HEK293 (cell line): ENCODE measurements around the gene NR2F2.

Experiments
- CTCF ChIA-PET: fragments of 350-600 bp; formaldehyde crosslinking; extraction: SDS; loops from one replicate; lab custom pipeline; 2021; ENCODE audit warnings: antibody characterized with exemption; lab: Yijun Ruan, JAX
- POLR2A ChIA-PET: fragments of 300-600 bp; formaldehyde crosslinking; extraction: SDS; loops from one replicate; lab custom pipeline; 2020; ENCODE audit warnings: antibody characterized with exemption, inconsistent platforms; lab: Yijun Ruan, JAX
- H3K27ac ChIP-seq: fragments of 200-500 bp; sonication (Bioruptor generic); 2 replicates; pipeline ENCODE4 v1.5.1; 2014; ENCODE audit warnings: low read depth, low read length, control low read depth, inconsistent platforms; ENCODE audit errors: extremely low read depth
- H3K36me3 ChIP-seq, 2 experiments: fragments of 200-500 bp in 1 of 2; sonication (Bioruptor generic) in 1 of 2; 1 replicate in 1 of 2; 2 replicates in 1 of 2; pipeline ENCODE4 v1.5.1; 2014 to 2017; ENCODE audit warnings: inconsistent platforms in 2 of 2, low read length in 2 of 2; ENCODE audit not compliant: control insufficient read depth in 2 of 2, insufficient read depth in 1 of 2
- H3K4me1 ChIP-seq: fragments of 200-500 bp; sonication (Bioruptor generic); 2 replicates; pipeline ENCODE4 v1.5.1; 2014; ENCODE audit warnings: mild to moderate bottlenecking, low read length, inconsistent platforms; ENCODE audit not compliant: control insufficient read depth, insufficient read depth
- H3K4me3 ChIP-seq: 2 replicates; pipeline ENCODE4 v1.5.1; 2011; ENCODE audit warnings: low read depth, mild to moderate bottlenecking, control low read depth, low read length, moderate library complexity
- H3K9me3 ChIP-seq: fragments of 200-500 bp; sonication (Bioruptor generic); 2 replicates; pipeline ENCODE4 v1.5.1; 2014; ENCODE audit warnings: low read depth, low read length, inconsistent platforms; ENCODE audit not compliant: control insufficient read depth, insufficient read depth
- HOXC10 ChIP-seq: sonication (generic); formaldehyde crosslinking; IDR thresholded peaks from 2 replicates; pipeline ENCODE4 v1.8.1; 2023; ENCODE audit warnings: mild to moderate bottlenecking, missing genetic modification reagents
- OSR2 ChIP-seq: fragments of 450-650 bp; formaldehyde crosslinking; IDR thresholded peaks from 2 replicates; pipeline ENCODE4 v1.5.1; 2016; ENCODE audit warnings: missing biosample characterization, missing genetic modification characterization
- YY2 ChIP-seq: fragments of 450-650 bp; formaldehyde crosslinking; IDR thresholded peaks from 2 replicates; pipeline ENCODE4 v1.5.1; 2016; ENCODE audit warnings: missing biosample characterization, missing genetic modification characterization
- ZBTB48 ChIP-seq: fragments of 450-650 bp; formaldehyde crosslinking; IDR thresholded peaks from 2 replicates; pipeline ENCODE4 v1.5.1; 2016; ENCODE audit warnings: missing biosample characterization, missing genetic modification characterization
- ZFHX2 ChIP-seq: fragments of 450-650 bp; formaldehyde crosslinking; conservative IDR thresholded peaks from 2 replicates; pipeline ENCODE4 v1.5.1; 2016; ENCODE audit warnings: missing biosample characterization, missing genetic modification characterization
- ZFP37 ChIP-seq: fragments of 450-650 bp; formaldehyde crosslinking; IDR thresholded peaks from 2 replicates; pipeline ENCODE4 v1.5.1; 2016; ENCODE audit warnings: missing biosample characterization, missing genetic modification characterization
- ZIC2 ChIP-seq: fragments of 450-650 bp; formaldehyde crosslinking; IDR thresholded peaks from 2 replicates; pipeline ENCODE4 v1.5.1; 2016; ENCODE audit warnings: missing biosample characterization, missing genetic modification characterization
- ZNF146 ChIP-seq: fragments of 450-650 bp; formaldehyde crosslinking; IDR thresholded peaks from 2 replicates; pipeline ENCODE4 v1.5.1; 2016; ENCODE audit warnings: missing biosample characterization, missing genetic modification characterization
- ZNF174 ChIP-seq: fragments of 450-650 bp; formaldehyde crosslinking; IDR thresholded peaks from 2 replicates; pipeline ENCODE4 v1.5.0; 2017; ENCODE audit warnings: missing biosample characterization, mild to moderate bottlenecking, missing genetic modification characterization
- ZNF404 ChIP-seq: fragments of 450-650 bp; formaldehyde crosslinking; IDR thresholded peaks from 2 replicates; pipeline ENCODE4 v1.5.1; 2017; ENCODE audit warnings: missing biosample characterization, missing genetic modification characterization
- ZNF473 ChIP-seq: fragments of 450-650 bp; formaldehyde crosslinking; IDR thresholded peaks from 2 replicates; pipeline ENCODE4 v1.5.1; 2017; ENCODE audit warnings: missing biosample characterization, missing genetic modification characterization
- ZNF549 ChIP-seq: fragments of 450-650 bp; IDR thresholded peaks from 2 replicates; pipeline ENCODE4 v1.5.1; 2018; ENCODE audit warnings: missing biosample characterization, missing genetic modification characterization, mild to moderate bottlenecking, inconsistent platforms, moderate library complexity
- ZNF560 ChIP-seq: fragments of 450-650 bp; formaldehyde crosslinking; IDR thresholded peaks from 2 replicates; pipeline ENCODE4 v1.5.1; 2017; ENCODE audit warnings: missing biosample characterization, missing genetic modification characterization, borderline replicate concordance
- ZNF571 ChIP-seq: fragments of 450-650 bp; formaldehyde crosslinking; IDR thresholded peaks from 2 replicates; pipeline ENCODE4 v1.5.0; 2017; ENCODE audit warnings: missing biosample characterization, missing genetic modification characterization
- ZNF629 ChIP-seq: fragments of 450-650 bp; formaldehyde crosslinking; IDR thresholded peaks from 2 replicates; pipeline ENCODE4 v1.5.1; 2017; ENCODE audit warnings: missing biosample characterization, missing genetic modification characterization
- ZNF660 ChIP-seq: fragments of 450-650 bp; IDR thresholded peaks from 2 replicates; pipeline ENCODE4 v1.5.1; 2018; ENCODE audit warnings: missing biosample characterization, mild to moderate bottlenecking, missing genetic modification characterization
- ZNF747 ChIP-seq: fragments of 450-650 bp; formaldehyde crosslinking; IDR thresholded peaks from 2 replicates; pipeline ENCODE4 v1.5.1; 2016; ENCODE audit warnings: missing biosample characterization, missing genetic modification characterization
- ZSCAN16 ChIP-seq: fragments of 450-650 bp; formaldehyde crosslinking; IDR thresholded peaks from 2 replicates; pipeline ENCODE4 v1.5.1; 2016; ENCODE audit warnings: missing biosample characterization, missing genetic modification characterization
- ZSCAN30 ChIP-seq: fragments of 450-650 bp; IDR thresholded peaks from 2 replicates; pipeline ENCODE4 v1.5.1; 2018; ENCODE audit warnings: missing biosample characterization, mild to moderate bottlenecking, missing genetic modification characterization, moderate library complexity
- ZXDB ChIP-seq: fragments of 450-650 bp; formaldehyde crosslinking; IDR thresholded peaks from 2 replicates; pipeline ENCODE4 v1.5.1; 2016; ENCODE audit warnings: missing biosample characterization, missing genetic modification characterization
- TF ChIP-seq, protein P1 (sequence below): fragments of 450-650 bp; formaldehyde crosslinking; optimal IDR thresholded peaks from 2 replicates; pipeline ENCODE3; 2016; ENCODE audit warnings: missing biosample characterization, mild to moderate bottlenecking, missing genetic modification characterization
- TF ChIP-seq, protein P2 (sequence below): fragments of 450-650 bp; formaldehyde crosslinking; IDR thresholded peaks from 2 replicates; pipeline ENCODE4 v1.5.1; 2016; ENCODE audit warnings: missing biosample characterization, missing genetic modification characterization
- TF ChIP-seq, protein P3 (sequence below): fragments of 450-650 bp; formaldehyde crosslinking; IDR thresholded peaks from 2 replicates; pipeline ENCODE4 v1.5.1; 2017; ENCODE audit warnings: missing biosample characterization, missing genetic modification characterization
- TF ChIP-seq, protein P4 (sequence below): fragments of 450-650 bp; formaldehyde crosslinking; IDR thresholded peaks from 2 replicates; pipeline ENCODE4 v1.5.1; 2016; ENCODE audit warnings: missing biosample characterization, missing genetic modification characterization
- TF ChIP-seq, protein P5 (sequence below): fragments of 450-650 bp; formaldehyde crosslinking; IDR thresholded peaks from 2 replicates; pipeline ENCODE4 v1.5.1; 2016; ENCODE audit warnings: missing biosample characterization, missing genetic modification characterization
- TF ChIP-seq, protein P6 (sequence below): fragments of 450-650 bp; formaldehyde crosslinking; IDR thresholded peaks from 2 replicates; pipeline ENCODE4 v1.5.1; 2016; ENCODE audit warnings: missing biosample characterization, missing genetic modification characterization
- TF ChIP-seq, protein P7 (sequence below): fragments of 450-650 bp; IDR thresholded peaks from 2 replicates; pipeline ENCODE4 v1.5.1; 2018; ENCODE audit warnings: missing biosample characterization, mild to moderate bottlenecking, missing genetic modification characterization

The NR2F2 gene

DNA sequence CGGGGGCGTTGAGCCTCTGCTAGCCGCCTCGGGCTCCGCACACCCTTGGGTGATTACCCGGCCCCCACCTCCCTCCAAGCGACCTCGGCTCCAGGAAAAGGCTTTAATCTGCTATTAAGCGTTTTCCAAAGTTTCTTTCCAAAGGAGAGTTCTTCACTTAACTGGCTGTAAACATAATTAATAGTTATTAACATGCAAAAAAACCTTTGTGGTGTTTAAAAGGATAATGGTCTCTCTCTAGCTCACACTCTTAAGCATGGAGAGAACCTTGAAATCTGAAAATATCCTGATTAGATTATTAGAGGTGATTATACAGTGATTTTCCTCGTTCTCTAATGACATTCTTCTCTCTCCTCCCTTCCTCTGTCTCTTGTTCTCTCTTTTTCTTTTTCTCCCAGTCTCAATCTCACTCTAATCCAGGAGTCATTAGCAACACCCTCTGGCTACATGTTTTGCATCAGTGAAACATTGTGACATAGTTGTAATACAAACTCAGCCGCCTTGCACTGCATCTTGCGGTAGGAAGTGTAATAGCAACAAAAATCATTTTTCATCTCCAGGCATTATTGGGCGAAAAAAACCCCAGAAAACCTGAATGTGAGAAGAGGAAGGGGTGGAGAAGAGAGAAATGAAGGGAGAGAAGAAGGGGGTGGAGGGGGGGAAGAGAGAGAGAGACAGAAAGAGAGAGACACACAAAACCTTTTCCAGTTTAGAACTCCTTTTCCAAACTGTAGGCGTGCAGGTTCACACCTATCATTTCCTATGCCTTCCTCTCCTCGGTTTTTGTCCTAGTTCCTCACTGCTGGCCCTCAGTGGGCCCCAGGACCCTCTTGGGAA lies 24.4 kb downstream of the NR2F2 start:
- Histone ChIP-seq H3K4me3 (peak overlapping the region; percentile 58), H3K27ac (peak overlapping the region; percentile 75), H3K36me3 (peaks cover 0 to 7% of the 10 kb centered on the region in 2 experiments; a peak in 2 of 3 replicates), H3K4me1 (peaks cover 16% of the 10 kb centered on the region), H3K9me3 (no peaks in the 10 kb centered on the region)
- CTCF ChIA-PET: interaction anchor here (0.6 to 3.6 kb wide), 16 partner anchors 19 to 1910 kb away, joined by 3 to 29 read pairs (median 3); no protein-coding TSS in a partner anchor
- POLR2A ChIA-PET: interaction anchor here (0.7 to 3.4 kb wide), 10 partner anchors 14 to 798 kb away, joined by 3 to 21 read pairs (median 6); partner anchors contain the start of gene NR2F2
- TF ChIP-seq, protein P1, sequence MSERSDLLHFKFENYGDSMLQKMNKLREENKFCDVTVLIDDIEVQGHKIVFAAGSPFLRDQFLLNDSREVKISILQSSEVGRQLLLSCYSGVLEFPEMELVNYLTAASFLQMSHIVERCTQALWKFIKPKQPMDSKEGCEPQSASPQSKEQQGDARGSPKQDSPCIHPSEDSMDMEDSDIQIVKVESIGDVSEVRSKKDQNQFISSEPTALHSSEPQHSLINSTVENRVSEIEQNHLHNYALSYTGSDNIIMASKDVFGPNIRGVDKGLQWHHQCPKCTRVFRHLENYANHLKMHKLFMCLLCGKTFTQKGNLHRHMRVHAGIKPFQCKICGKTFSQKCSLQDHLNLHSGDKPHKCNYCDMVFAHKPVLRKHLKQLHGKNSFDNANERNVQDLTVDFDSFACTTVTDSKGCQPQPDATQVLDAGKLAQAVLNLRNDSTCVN: no peak
- TF ChIP-seq ZFHX2 (tag by site-specific recombination): 0 out of 2 replicates have a peak, but pooled peaks have one; percentile 19
- TF ChIP-seq ZNF560 (tag by site-specific recombination): no peak
- TF ChIP-seq ZNF629 (tag by site-specific recombination): peak; percentile 80
- TF ChIP-seq HOXC10 (CRISPR knock-in tag): no peak
- no peak for TF ChIP-seq ZSCAN16 (tag by site-specific recombination)
- no peak for TF ChIP-seq ZNF404 (tag by site-specific recombination)
- TF ChIP-seq, protein P2, sequence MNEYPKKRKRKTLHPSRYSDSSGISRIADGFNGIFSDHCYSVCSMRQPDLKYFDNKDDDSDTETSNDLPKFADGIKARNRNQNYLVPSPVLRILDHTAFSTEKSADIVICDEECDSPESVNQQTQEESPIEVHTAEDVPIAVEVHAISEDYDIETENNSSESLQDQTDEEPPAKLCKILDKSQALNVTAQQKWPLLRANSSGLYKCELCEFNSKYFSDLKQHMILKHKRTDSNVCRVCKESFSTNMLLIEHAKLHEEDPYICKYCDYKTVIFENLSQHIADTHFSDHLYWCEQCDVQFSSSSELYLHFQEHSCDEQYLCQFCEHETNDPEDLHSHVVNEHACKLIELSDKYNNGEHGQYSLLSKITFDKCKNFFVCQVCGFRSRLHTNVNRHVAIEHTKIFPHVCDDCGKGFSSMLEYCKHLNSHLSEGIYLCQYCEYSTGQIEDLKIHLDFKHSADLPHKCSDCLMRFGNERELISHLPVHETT (tag by site-specific recombination): no peak
- no peak for TF ChIP-seq YY2
- TF ChIP-seq ZNF174 (tag by site-specific recombination): no peak
- TF ChIP-seq ZNF473 (tag by site-specific recombination): no peak
- TF ChIP-seq ZNF747: no peak
- TF ChIP-seq ZNF146: no peak
- TF ChIP-seq ZIC2: no peak
- TF ChIP-seq, protein P3, sequence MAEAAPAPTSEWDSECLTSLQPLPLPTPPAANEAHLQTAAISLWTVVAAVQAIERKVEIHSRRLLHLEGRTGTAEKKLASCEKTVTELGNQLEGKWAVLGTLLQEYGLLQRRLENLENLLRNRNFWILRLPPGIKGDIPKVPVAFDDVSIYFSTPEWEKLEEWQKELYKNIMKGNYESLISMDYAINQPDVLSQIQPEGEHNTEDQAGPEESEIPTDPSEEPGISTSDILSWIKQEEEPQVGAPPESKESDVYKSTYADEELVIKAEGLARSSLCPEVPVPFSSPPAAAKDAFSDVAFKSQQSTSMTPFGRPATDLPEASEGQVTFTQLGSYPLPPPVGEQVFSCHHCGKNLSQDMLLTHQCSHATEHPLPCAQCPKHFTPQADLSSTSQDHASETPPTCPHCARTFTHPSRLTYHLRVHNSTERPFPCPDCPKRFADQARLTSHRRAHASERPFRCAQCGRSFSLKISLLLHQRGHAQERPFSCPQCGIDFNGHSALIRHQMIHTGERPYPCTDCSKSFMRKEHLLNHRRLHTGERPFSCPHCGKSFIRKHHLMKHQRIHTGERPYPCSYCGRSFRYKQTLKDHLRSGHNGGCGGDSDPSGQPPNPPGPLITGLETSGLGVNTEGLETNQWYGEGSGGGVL (tag by site-specific recombination): no peak
- no peak; the same call in 1 of the 2 replicates for TF ChIP-seq ZNF660 (tag by site-specific recombination)
- no peak for TF ChIP-seq ZNF549 (tag by site-specific recombination)
- no peak for TF ChIP-seq OSR2 (tag by site-specific recombination)
- TF ChIP-seq, protein P4, sequence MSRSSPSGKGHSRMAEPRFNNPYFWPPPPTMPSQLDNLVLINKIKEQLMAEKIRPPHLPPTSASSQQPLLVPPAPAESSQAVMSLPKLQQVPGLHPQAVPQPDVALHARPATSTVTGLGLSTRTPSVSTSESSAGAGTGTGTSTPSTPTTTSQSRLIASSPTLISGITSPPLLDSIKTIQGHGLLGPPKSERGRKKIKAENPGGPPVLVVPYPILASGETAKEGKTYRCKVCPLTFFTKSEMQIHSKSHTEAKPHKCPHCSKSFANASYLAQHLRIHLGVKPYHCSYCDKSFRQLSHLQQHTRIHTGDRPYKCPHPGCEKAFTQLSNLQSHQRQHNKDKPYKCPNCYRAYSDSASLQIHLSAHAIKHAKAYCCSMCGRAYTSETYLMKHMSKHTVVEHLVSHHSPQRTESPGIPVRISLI (tag by site-specific recombination): no peak
- TF ChIP-seq ZSCAN30 (tag by site-specific recombination): no peak
- TF ChIP-seq, protein P5, sequence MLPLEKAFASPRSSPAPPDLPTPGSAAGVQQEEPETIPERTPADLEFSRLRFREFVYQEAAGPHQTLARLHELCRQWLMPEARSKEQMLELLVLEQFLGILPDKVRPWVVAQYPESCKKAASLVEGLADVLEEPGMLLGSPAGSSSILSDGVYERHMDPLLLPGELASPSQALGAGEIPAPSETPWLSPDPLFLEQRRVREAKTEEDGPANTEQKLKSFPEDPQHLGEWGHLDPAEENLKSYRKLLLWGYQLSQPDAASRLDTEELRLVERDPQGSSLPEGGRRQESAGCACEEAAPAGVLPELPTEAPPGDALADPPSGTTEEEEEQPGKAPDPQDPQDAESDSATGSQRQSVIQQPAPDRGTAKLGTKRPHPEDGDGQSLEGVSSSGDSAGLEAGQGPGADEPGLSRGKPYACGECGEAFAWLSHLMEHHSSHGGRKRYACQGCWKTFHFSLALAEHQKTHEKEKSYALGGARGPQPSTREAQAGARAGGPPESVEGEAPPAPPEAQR: no peak
- peak; percentile 14; the same call in 1 of the 2 replicates for TF ChIP-seq ZXDB (tag by site-specific recombination)
- TF ChIP-seq, protein P6, sequence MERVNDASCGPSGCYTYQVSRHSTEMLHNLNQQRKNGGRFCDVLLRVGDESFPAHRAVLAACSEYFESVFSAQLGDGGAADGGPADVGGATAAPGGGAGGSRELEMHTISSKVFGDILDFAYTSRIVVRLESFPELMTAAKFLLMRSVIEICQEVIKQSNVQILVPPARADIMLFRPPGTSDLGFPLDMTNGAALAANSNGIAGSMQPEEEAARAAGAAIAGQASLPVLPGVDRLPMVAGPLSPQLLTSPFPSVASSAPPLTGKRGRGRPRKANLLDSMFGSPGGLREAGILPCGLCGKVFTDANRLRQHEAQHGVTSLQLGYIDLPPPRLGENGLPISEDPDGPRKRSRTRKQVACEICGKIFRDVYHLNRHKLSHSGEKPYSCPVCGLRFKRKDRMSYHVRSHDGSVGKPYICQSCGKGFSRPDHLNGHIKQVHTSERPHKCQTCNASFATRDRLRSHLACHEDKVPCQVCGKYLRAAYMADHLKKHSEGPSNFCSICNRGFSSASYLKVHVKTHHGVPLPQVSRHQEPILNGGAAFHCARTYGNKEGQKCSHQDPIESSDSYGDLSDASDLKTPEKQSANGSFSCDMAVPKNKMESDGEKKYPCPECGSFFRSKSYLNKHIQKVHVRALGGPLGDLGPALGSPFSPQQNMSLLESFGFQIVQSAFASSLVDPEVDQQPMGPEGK (tag by site-specific recombination): peak; percentile 42
- no peak for TF ChIP-seq ZFP37
- TF ChIP-seq ZBTB48 (tag by site-specific recombination): no peak
- no peak for TF ChIP-seq ZNF571 (tag by site-specific recombination)
- TF ChIP-seq, protein P7, sequence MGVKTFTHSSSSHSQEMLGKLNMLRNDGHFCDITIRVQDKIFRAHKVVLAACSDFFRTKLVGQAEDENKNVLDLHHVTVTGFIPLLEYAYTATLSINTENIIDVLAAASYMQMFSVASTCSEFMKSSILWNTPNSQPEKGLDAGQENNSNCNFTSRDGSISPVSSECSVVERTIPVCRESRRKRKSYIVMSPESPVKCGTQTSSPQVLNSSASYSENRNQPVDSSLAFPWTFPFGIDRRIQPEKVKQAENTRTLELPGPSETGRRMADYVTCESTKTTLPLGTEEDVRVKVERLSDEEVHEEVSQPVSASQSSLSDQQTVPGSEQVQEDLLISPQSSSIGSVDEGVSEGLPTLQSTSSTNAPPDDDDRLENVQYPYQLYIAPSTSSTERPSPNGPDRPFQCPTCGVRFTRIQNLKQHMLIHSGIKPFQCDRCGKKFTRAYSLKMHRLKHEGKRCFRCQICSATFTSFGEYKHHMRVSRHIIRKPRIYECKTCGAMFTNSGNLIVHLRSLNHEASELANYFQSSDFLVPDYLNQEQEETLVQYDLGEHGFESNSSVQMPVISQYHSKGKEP (tag by site-specific recombination): peak; percentile 70
